DND-41 (cell line): ENCODE measurements around the gene ERBB4.

Experiments used
- CTCF ChIP-seq: IDR thresholded peaks from 2 replicates; pipeline ENCODE4 v1.5.1; 2012; ENCODE audit warnings: borderline replicate concordance, low read length, moderate library complexity, mild to moderate bottlenecking; ENCODE audit not compliant: poor library complexity, severe bottlenecking; ENCODE audit errors: extremely low read depth
- EZH2 ChIP-seq: IDR thresholded peaks from 3 replicates; pipeline ENCODE4 v1.6.1; 2012; ENCODE audit warnings: borderline replicate concordance, low read depth, mild to moderate bottlenecking, moderate library complexity, low read length, inconsistent platforms; ENCODE audit not compliant: severe bottlenecking

- TF ChIP-seq CTCF: no peak
- no peak for TF ChIP-seq EZH2
Observed at GRCh38 chr2:212117926-212118325, 420.7 kb downstream of the ERBB4 start.
